Activated CD8-positive, alpha-beta memory T cell treated with anti-CD3 and anti-CD28 coated beads for 24 hours (primary cell): ENCODE results near the gene FIS1.
"Not testable (repeated sequence)": the region's sequence is repeated elsewhere in the genome, so short reads cannot be mapped to it uniquely, and the experiment has no call there.

Source experiments
- DNase-seq: peaks from one replicate; pipeline ENCODE4 v3.0.0-alpha.2; 2020

The FIS1 gene

GRCh38 chr7:101202603-101202918 lies 42.3 kb downstream of the FIS1 start:
- DNase-seq, result no peak

DNA sequence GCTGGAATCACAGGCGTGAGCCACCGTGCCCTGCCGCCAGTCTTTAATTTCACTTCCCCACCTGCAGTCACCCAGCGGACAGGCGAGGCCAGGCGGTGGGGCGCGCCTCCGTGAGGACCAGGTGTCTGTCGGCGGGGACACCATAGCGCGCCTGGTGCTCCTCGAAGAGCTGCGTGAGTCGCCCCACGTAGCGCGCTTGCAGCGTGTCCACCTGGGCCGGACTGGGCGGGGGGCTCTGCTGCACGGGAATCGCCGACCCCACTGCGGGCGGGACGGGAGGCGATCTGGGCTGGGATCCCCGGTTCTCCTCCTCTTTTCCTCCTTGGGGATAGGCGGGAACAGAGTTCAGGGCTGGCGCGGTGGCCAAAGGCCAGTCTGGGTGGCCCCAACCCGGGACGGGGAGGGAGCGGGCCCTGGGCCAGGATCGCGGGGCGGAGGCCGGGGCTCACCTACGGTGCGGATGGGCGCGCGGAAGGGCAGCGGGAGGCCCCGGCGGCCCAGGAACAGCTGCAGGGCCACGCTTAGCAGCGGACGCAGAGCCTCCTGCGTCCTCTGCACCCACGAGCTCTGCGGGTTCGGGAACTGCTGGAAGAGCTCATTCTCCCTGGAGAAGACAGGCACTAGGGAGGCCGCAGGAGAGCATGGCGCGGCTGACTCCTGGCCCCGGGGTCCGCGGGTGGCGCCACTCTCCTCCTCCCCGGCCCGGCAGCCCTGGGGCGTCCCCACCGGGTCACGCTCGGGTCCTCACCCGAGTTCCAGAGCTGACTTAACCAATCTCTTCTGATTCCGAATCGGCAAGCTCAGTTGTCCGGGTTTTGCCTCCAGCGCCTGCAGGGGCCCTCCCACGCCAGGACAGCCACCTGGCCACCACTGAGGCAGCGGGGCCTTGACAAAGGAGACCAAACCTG lies 42.9 kb downstream of the FIS1 start:
- no peak for DNase-seq

DNA sequence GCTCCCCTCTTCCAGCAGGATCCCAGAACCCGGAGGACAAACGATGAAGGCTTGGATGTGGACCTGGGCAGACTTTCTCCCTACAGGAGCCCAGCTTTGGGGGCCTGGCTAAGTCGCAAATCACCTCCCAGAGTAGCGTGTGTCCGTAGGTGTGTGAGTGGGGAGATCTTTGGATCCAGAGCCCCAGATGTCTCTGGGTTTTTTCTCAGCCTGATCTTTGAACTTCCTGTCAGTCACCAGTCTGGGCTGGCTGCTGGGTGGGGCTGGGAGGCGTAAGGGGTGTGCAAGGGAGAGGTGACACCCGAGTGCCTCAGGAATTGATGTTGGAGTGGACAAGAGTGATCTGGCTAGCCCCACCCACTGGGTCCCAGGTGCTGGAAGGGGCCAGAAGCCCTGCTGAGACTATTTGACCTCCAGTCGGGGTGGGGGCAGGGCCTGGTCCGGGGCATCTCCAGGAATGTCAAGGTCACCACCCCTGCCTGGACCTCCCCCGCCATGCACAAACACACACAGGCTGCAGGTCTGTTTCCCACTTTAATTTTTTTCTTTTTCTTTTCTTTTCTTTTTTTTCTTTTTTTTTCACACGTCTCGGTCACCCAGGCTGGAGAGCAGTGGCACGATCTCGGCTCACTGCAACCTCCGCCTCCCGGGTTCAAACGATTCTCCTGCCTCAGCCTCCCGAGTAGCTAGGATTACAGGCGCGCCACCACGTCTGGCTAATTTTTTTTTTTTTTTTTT lies 43.9 kb downstream of the FIS1 start, which contains the start of gene MOGAT3:
TSS of gene MOGAT3 (minus strand) at position 175 of the 738 bp plus-strand sequence. CDS start 182 bp downstream, outside the sequence.
- no peak for DNase-seq

DNA sequence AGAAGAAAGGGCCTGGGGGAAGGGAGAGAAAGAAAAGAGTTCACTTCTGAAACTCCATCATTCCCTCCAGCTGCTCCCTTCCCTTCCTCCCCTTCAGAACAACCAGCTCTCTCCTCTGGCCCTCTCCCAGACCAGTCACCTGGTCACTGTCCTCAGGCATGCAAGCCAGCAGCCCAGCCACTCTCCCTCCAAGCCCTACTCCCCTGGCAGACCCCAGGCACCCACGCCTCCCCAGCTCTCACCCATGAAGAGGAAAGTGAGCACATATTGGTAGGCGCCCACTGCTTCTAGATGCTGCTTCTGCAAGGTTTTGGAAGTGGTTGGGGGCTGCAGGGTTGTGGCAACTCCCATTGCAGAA lies 44.4 kb downstream of the FIS1 start:
- DNase-seq, result no peak

DNA sequence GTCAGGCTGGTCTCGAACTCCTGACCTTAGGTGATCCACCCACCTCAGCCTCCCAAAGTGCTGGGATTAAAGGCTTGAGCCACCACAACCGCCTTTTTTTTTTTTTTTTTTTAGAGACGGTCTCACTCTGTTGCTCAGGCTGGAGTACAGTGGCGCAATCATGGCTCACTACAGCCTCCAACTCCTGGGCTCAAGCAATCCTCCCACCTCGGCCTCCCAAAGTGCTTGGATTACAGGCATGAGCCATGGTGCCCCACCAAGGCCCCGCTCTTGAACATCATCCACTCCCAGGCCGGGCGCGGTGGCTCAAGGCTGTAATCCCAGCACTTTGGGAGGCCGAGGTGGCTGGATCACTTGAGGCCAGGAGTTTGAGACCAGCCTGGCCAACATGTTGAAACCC lies 45.4 kb downstream of the FIS1 start:
- not testable (repeated sequence) for DNase-seq

DNA sequence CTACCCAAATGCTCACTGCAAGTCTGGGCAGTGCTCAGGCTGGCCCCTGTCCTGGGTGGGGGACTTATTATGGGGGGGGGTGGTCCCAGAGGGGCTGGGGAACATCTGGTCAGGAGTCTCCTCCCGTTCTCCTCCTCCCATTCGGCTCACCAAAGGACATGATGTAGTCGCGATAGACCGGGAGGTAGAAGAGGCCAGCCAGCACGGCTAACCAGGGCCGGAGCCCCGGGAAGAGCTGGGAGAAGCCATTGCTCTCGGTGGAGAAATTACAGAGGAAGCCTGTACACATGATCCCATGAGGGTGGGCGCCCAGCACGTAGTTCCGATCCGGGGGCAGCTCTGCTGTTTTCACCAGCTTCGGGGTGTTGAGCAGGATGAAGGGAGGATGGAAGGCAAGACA lies 46.4 kb downstream of the FIS1 start:
- DNase-seq, result no peak

GRCh38 chr7:101197991-101198390 lies 46.9 kb downstream of the FIS1 start:
- no peak for DNase-seq

GRCh38 chr7:101195884-101196283 lies 49.0 kb downstream of the FIS1 start:
- no peak for DNase-seq
